H9 (cell line): ENCODE measurements around the gene SESTD1. TPM values are rescaled to one million over a fixed set of nuclear protein-coding genes. Genes with fewer than 3 reads are reported as not detected.

Experiments used
- DNase-seq: peaks from one replicate; pipeline ENCODE4 v3.0.0-alpha.2; 2017
- H2AFZ ChIP-seq: one replicate; pipeline ENCODE4 v1.6.1; 2013; ENCODE audit warnings: mild to moderate bottlenecking, low read length, control low read depth, moderate library complexity
- H2AK5ac ChIP-seq: 2 replicates; pipeline ENCODE4 v1.6.1; 2013; ENCODE audit warnings: low read length, control low read depth, mixed read lengths; ENCODE audit not compliant: insufficient read length
- H2BK120ac ChIP-seq: one replicate; pipeline ENCODE4 v1.6.1; 2013; ENCODE audit warnings: low read depth, mild to moderate bottlenecking, low read length, control low read depth, inconsistent platforms; ENCODE audit not compliant: poor library complexity, severe bottlenecking
- H2BK12ac ChIP-seq: 2 replicates; pipeline ENCODE4 v1.6.1; 2013; ENCODE audit warnings: low read length, control low read depth, mixed read lengths, low read depth; ENCODE audit not compliant: insufficient read length
- H2BK15ac ChIP-seq: 2 replicates; pipeline ENCODE4 v1.6.1; 2013; ENCODE audit warnings: low read depth, low read length, control low read depth
- H2BK20ac ChIP-seq: one replicate; pipeline ENCODE4 v1.6.1; 2013; ENCODE audit warnings: low read depth, mild to moderate bottlenecking, low read length, control low read depth, inconsistent platforms; ENCODE audit not compliant: poor library complexity, severe bottlenecking
- H2BK5ac ChIP-seq: 2 replicates; pipeline ENCODE4 v1.6.1; 2013; ENCODE audit warnings: low read length, control low read depth, mixed read lengths; ENCODE audit not compliant: insufficient read length
- H3K14ac ChIP-seq: 2 replicates; pipeline ENCODE4 v1.6.1; 2013; ENCODE audit warnings: low read length, control low read depth; ENCODE audit not compliant: insufficient read depth
- H3K18ac ChIP-seq: 2 replicates; pipeline ENCODE4 v1.6.1; 2013; ENCODE audit warnings: low read depth, mild to moderate bottlenecking, mixed read lengths, low read length, control low read depth; ENCODE audit not compliant: insufficient read length
- H3K23ac ChIP-seq: 2 replicates; pipeline ENCODE4 v1.6.1; 2013; ENCODE audit warnings: low read length, control low read depth, mixed read lengths, low read depth; ENCODE audit not compliant: insufficient read length
- H3K23me2 ChIP-seq: 2 replicates; pipeline ENCODE4 v1.6.1; 2013; ENCODE audit warnings: low read depth, mild to moderate bottlenecking, mixed read lengths, low read length, control low read depth; ENCODE audit not compliant: insufficient read length, poor library complexity, severe bottlenecking
- H3K27ac ChIP-seq: 2 replicates; pipeline ENCODE4 v1.5.1; 2013; ENCODE audit warnings: low read length, control low read depth, mixed read lengths, low read depth; ENCODE audit not compliant: insufficient read length
- H3K27me3 ChIP-seq: 2 replicates; pipeline ENCODE4 v1.6.1; 2013; ENCODE audit warnings: low read length, control low read depth, inconsistent platforms; ENCODE audit not compliant: insufficient read depth
- H3K4ac ChIP-seq: 2 replicates; pipeline ENCODE4 v1.6.1; 2013; ENCODE audit warnings: low read depth, mild to moderate bottlenecking, control low read depth, inconsistent platforms, low read length, moderate library complexity
- H3K4me1 ChIP-seq: 2 replicates; pipeline ENCODE4 v1.6.1; 2013; ENCODE audit warnings: low read length, control low read depth, inconsistent platforms; ENCODE audit not compliant: insufficient read depth
- H3K4me2 ChIP-seq: 2 replicates; pipeline ENCODE4 v1.6.1; 2013; ENCODE audit warnings: low read length, control low read depth, mixed read lengths; ENCODE audit not compliant: insufficient read length, insufficient read depth
- H3K56ac ChIP-seq: 2 replicates; pipeline ENCODE4 v1.6.1; 2013; ENCODE audit warnings: low read depth, mild to moderate bottlenecking, mixed read lengths, low read length, control low read depth; ENCODE audit not compliant: insufficient read length
- H3K79me1 ChIP-seq: 2 replicates; pipeline ENCODE4 v1.6.1; 2013; ENCODE audit warnings: low read depth, mild to moderate bottlenecking, moderate library complexity, low read length, control low read depth, inconsistent platforms; ENCODE audit not compliant: insufficient read depth, poor library complexity, severe bottlenecking
- H3K79me2 ChIP-seq: 2 replicates; pipeline ENCODE4 v1.6.1; 2013; ENCODE audit warnings: low read length, control low read depth, inconsistent platforms; ENCODE audit not compliant: insufficient read depth
- H3K9ac ChIP-seq: 2 replicates; pipeline ENCODE4 v1.6.1; 2013; ENCODE audit warnings: low read length, control low read depth, mixed read lengths; ENCODE audit not compliant: insufficient read length; ENCODE audit errors: extremely low read depth
- H3K9me3 ChIP-seq: one replicate; pipeline ENCODE4 v1.6.1; 2013; ENCODE audit warnings: low read depth, low read length, inconsistent platforms; ENCODE audit not compliant: control insufficient read depth
- H3T11ph ChIP-seq: one replicate; pipeline ENCODE4 v1.6.1; 2013; ENCODE audit warnings: mild to moderate bottlenecking, low read length, control low read depth, inconsistent platforms
- H4K20me1 ChIP-seq: one replicate; pipeline ENCODE4 v1.6.1; 2013; ENCODE audit not compliant: control insufficient read depth, insufficient read length, insufficient read depth
- H4K5ac ChIP-seq: 2 replicates; pipeline ENCODE4 v1.6.1; 2013; ENCODE audit warnings: low read depth, mild to moderate bottlenecking, mixed read lengths, low read length, control low read depth; ENCODE audit not compliant: insufficient read length
- H4K8ac ChIP-seq: replicated peaks from 2 replicates; pipeline ENCODE4 v1.6.1; 2013; ENCODE audit warnings: low read length, control low read depth, mixed read lengths, low read depth; ENCODE audit not compliant: insufficient read length
- H4K91ac ChIP-seq: 2 replicates; pipeline ENCODE4 v1.6.1; 2013; ENCODE audit warnings: low read depth, mild to moderate bottlenecking, moderate library complexity, mixed read lengths, low read length, control low read depth; ENCODE audit not compliant: insufficient read length
- H3K27ac Mint-ChIP-seq, 3 experiments: 2 replicates in 2 of 3; 3 replicates in 1 of 3; pipeline ENCODE4 v1.8.0; 2020 to 2021; ENCODE audit warnings: mixed read lengths in 3 of 3, mild to moderate bottlenecking in 1 of 3, moderate library complexity in 1 of 3
- H3K27me3 Mint-ChIP-seq: 2 replicates; pipeline ENCODE4 v1.8.0; 2021; ENCODE audit warnings: low read depth, mild to moderate bottlenecking, moderate library complexity, mixed read lengths
- H3K36me3 Mint-ChIP-seq, 3 experiments: 2 replicates in 2 of 3; 3 replicates in 1 of 3; pipeline ENCODE4 v1.8.0; 2020 to 2021; ENCODE audit warnings: low read depth in 3 of 3, mixed read lengths in 3 of 3; ENCODE audit not compliant: insufficient read depth in 1 of 3
- H3K4me1 Mint-ChIP-seq, 2 experiments: 2 replicates each; pipeline ENCODE4 v1.8.0; 2020; ENCODE audit warnings: mixed read lengths in 2 of 2
- H3K4me3 Mint-ChIP-seq, 2 experiments: 2 replicates in 1 of 2; 3 replicates in 1 of 2; pipeline ENCODE4 v1.8.0; 2020 to 2021; ENCODE audit warnings: mild to moderate bottlenecking in 2 of 2, mixed read lengths in 2 of 2, moderate library complexity in 1 of 2
- H3K9me3 Mint-ChIP-seq, 2 experiments: 2 replicates in 1 of 2; 3 replicates in 1 of 2; pipeline ENCODE4 v1.8.0; 2020; ENCODE audit warnings: mild to moderate bottlenecking in 2 of 2, mixed read lengths in 2 of 2, moderate library complexity in 1 of 2
- WGBS: extraction: QIAGEN DNeasy Blood & Tissue Kit; methylation state at CpG from one replicate; pipeline ENCODE4 v1.1.7; 2013; ENCODE audit warnings: missing lambda C conversion rate, low lambda C conversion rate, mixed read lengths; ENCODE audit not compliant: insufficient read length; ENCODE audit errors: extremely low coverage; 5-methylcytosine and 5-hydroxymethylcytosine counted together
- total RNA-seq: library from RNA; stranded (reverse); gene quantifications from 2 replicates; pipeline ENCODE4 v1.2.1, GENCODE V29; 2021
- TF ChIP-seq, protein P1 (sequence below): fragments of 200-600 bp; sonication (generic); conservative IDR thresholded peaks from 3 replicates; pipeline ENCODE4 v1.8.0; 2021; ENCODE audit warnings: antibody characterized with exemption, mild to moderate bottlenecking

SESTD1 gene
- total RNA-seq, 1 experiment from 2014 or later: 44.4 TPM

DNA sequence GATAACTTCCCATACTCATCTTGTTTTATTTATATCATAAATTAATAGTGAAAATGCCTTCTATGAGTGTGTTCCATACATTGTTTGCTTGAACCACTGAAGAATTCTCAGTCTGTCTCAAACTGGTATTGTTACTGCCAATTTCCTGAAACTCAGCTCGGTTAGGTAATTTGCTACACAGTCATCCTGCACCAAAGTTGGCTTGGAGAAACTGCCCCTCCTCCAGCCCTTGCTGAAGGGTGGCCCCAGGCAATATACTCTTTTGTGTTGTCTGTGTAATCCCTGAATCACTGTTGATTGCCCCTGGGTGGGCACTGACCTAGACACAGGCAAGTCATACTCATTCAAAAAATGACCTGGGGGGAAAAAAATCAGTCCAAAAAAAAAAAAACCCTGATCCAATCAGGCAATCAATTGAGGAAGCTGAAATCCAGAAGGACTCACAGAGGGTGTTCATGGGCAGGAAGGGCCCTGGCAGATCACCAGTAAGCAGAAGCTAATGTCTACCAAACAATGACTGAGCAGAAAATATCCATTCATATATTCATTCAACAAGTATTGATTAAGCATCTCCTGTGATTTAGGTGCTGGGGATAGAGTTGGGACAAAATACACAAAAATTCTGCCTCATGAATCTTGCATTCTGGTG lies 3.8 kb upstream of the SESTD1 start:
- Histone ChIP-seq H2BK20ac (no peak overlapping the region), H3K4me2 (no peak overlapping the region), H3K79me1 (no peaks in the 10 kb centered on the region), H2BK12ac (no peak overlapping the region), H3K4ac (no peak overlapping the region), H3K23me2 (peaks cover 6% of the 10 kb centered on the region), H3K56ac (no peak overlapping the region), H4K91ac (no peak overlapping the region), H2AK5ac (no peak overlapping the region), H3T11ph (no peak overlapping the region), H4K20me1 (no peaks in the 10 kb centered on the region), H3K27ac (no peak overlapping the region), H2BK120ac (no peak overlapping the region), H2AFZ (no peak overlapping the region), H3K9me3 (no peaks in the 10 kb centered on the region), H4K8ac (no peak overlapping the region), H3K18ac (no peak overlapping the region), H3K14ac (no peak overlapping the region), H2BK15ac (no peak overlapping the region), H4K5ac (no peak overlapping the region), H2BK5ac (no peak overlapping the region), H3K79me2 (no peaks in the 10 kb centered on the region), H3K27me3 (no peaks in the 10 kb centered on the region), H3K9ac (no peak overlapping the region), H3K4me1 (no peaks in the 10 kb centered on the region; the same call in 1 of the 2 replicates), H3K23ac (no peak overlapping the region)
- TF ChIP-seq, protein P1, sequence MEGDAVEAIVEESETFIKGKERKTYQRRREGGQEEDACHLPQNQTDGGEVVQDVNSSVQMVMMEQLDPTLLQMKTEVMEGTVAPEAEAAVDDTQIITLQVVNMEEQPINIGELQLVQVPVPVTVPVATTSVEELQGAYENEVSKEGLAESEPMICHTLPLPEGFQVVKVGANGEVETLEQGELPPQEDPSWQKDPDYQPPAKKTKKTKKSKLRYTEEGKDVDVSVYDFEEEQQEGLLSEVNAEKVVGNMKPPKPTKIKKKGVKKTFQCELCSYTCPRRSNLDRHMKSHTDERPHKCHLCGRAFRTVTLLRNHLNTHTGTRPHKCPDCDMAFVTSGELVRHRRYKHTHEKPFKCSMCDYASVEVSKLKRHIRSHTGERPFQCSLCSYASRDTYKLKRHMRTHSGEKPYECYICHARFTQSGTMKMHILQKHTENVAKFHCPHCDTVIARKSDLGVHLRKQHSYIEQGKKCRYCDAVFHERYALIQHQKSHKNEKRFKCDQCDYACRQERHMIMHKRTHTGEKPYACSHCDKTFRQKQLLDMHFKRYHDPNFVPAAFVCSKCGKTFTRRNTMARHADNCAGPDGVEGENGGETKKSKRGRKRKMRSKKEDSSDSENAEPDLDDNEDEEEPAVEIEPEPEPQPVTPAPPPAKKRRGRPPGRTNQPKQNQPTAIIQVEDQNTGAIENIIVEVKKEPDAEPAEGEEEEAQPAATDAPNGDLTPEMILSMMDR: no peak
- H3K27ac Mint-ChIP-seq: no peak overlapping the region
- H3K27me3 Mint-ChIP-seq: peaks cover 11% of the 10 kb centered on the region
- no peaks in the 10 kb centered on the region; a peak in 1 of 7 replicates for H3K36me3 Mint-ChIP-seq
- no peak overlapping the region for H3K4me3 Mint-ChIP-seq
- peaks cover 21 to 27% of the 10 kb centered on the region in 2 experiments for H3K4me1 Mint-ChIP-seq
- no peak for DNase-seq
- no CpG with 5 or more reads among the region's 1 CpG for WGBS
- H3K9me3 Mint-ChIP-seq: no peaks in the 10 kb centered on the region
